Measurements from ENCODE around the gene KRTAP5-8.
"Not testable (repeated sequence)": the region's sequence is repeated elsewhere in the genome, so short reads cannot be mapped to it uniquely, and the experiment has no call there.

The KRTAP5-8 gene, protein sequence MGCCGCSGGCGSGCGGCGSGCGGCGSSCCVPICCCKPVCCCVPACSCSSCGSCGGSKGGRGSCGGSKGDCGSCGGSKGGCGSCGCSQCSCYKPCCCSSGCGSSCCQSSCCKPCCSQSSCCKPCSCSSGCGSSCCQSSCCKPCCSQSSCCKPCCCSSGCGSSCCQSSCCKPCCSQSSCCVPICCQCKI

DNA sequence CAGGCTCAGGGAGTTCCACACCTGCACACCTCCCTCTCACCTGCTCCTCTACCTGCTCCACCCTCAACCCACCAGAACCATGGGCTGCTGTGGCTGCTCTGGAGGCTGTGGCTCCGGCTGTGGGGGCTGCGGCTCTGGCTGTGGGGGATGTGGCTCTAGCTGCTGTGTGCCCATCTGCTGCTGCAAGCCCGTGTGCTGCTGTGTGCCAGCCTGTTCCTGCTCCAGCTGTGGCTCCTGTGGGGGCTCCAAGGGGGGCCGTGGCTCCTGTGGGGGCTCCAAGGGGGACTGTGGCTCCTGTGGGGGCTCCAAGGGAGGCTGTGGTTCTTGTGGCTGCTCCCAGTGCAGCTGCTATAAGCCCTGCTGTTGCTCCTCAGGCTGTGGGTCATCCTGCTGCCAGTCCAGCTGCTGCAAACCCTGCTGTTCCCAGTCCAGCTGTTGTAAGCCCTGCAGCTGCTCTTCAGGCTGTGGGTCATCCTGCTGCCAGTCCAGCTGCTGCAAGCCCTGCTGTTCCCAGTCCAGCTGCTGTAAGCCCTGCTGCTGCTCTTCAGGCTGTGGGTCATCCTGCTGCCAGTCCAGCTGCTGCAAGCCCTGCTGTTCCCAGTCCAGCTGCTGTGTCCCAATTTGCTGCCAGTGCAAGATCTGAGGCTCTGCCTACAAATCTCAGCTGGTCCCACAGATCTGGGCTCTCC lies at the start of gene KRTAP5-8:
TSS of gene KRTAP5-8 (plus strand) at position 49 of the 689 bp plus-strand sequence. CDS start at position 80, 31 bp downstream.
- not testable (repeated sequence) for DNase-seq

DNA sequence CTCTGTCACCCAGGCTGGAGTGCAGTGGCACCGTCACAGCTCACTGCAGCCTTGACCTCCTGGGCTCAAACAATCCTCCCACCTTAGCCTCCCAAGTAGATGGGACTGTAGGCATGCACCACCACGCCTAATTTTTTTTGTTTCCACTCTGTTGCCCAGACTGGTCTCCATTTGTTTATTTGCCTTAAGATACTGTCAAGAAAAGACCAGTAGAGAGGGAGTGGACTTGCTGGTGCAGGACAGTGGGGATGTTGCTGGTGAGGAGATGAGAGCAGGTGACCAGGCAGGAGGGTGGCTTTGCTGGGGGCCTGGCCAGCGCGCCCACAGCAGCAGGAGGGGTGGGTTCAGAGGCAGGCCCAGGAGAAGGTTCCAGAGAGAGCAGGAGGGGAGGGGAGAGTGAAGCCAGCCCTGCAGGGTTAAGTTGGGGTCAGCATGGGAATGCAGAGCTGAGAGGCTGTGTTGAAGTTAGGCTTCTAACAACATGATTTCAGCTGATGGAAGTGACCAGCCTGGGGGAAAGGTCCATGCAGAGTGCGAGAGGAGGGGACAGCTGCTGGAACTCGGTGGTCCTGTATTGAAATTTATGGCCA lies 49.0 kb upstream of the KRTAP5-8 start:
- DNase-seq, result no peak

DNA sequence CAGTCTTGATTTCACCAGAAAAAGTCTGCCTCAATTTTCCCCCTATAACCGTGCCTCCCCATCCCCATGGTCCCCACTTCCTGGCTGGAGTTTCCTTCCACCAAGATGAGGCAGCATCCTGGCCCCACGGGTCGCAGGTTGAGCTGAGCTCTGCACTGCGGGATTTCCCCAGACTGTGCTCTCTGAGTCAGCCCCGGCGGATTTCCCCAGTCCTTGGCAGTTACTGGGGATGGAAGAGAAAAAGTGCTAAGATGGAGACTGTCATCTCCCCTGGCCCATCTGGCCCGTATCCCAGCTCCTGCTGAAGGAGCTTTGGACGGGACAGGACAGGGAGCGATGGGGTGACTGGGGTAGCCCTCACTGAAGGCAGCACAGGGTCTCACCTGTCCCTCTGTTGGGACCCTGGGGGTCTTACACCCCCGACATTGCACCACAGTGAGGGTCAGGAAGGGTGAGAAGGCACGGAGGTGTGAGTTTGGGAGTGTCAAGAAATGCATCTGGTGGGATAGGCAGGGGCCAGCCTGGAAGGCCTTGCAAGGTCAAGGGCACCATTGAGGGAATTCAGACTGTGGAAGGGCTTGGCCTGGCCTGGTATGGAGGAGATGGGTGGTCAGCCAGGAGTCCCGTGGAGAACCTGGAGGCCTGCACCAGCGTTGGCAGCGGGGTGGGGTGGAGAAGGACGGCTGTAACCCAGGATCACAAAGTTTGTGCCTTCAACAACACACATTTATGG lies 48.3 kb upstream of the KRTAP5-8 start:
- no peak for DNase-seq

DNA sequence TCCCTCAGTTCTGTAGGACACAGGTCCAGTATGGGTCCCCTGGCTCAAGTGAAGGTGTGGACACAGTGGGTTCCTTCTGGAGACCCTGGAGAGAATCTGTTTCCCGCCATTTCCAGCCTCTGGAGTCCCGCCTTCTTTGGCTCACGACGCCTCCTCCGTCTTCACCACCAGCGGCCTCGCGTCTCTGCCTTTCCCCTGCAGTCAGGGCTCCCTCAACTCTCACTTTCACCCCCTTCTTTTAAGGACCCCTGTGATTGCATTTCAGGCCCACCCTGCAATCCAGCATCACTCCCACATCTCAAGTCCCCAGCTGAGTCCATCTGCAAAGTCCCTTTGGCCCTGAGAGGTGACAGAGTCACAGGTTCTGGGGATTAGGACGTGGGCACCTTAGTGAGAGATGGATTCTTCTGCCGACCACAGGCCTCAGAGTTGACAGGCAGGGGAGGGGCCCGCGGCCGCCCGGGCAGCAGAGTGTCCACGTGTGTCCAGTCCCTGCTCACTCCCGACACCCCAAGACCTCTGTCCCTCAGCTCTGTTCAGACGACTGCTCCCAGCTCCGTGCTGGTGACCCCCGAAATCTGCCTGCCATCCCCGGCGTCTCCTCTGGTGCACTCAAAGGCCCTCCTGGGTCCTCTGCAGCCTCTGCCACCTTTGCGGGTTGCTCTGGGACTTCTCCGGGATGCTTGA lies 47.6 kb upstream of the KRTAP5-8 start:
- DNase-seq, result no peak

DNA sequence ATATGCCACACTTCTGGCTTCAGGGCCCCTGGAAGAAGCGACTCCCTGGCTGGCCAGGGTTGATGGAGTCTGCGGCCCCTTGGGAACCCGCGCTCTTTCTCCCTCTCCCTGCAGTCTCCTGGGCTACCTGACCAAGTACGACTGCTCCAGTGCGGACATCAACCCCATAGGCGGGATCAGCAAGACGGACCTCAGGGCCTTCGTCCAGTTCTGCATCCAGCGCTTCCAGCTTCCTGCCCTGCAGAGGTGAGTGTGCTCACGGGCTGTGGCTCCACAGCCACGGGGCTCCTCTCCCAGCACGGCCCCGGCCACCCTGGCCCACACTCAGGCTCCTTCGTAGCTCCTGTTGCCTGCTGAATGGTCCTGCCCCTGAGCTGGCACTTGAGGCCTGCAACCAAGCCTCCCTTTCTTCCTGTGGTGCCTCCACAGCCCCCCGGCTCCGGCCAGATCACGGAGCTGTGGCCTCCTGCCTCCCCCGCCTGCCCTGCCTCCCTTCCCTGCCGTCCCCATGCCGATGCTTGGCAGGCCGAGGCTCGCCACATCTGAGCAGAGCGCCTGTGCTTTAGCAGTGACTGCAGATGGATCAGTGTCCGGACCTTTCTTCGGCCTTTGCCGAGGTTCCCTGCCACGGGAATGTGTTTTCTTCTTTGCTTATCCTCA lies 47.0 kb upstream of the KRTAP5-8 start:
- no peak for DNase-seq

DNA sequence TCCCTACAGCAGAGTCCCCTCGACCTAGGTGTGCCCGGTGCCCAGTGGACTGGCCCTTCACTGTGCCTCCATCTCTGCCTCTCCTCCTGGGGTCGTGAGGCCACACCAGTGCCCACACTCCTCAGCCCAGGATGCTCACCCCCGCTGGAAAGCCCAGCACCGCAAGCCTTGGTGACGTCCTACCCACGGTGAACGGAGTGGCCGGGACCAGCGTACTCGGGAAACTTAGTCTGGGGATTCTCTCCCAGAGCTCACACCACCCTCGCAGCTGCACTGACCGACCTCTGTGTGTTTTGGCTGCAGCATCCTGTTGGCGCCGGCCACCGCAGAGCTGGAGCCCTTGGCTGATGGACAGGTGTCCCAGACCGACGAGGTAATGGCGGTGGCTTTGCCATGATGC lies 46.3 kb upstream of the KRTAP5-8 start:
- DNase-seq, result no peak

DNA sequence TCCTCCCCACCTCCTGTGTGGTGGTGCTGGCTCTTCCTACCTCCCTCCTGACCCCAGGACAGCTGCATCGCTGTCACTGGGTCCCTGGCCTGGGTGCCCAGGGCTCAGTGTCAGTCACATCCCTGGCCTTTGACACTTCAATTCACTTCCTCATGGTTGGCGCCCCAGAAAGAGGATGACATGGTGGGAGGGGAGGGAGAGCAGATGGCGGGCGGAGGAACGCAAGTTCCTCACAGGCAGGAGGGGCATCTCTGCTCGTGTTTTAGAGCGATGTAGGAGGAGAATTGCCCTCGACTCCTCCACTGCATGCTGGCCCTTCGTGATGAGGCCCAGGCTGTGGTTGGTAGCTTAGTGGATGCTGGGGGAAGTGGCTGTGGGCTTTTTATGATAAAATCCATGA lies 45.9 kb upstream of the KRTAP5-8 start:
- no peak for DNase-seq

DNA sequence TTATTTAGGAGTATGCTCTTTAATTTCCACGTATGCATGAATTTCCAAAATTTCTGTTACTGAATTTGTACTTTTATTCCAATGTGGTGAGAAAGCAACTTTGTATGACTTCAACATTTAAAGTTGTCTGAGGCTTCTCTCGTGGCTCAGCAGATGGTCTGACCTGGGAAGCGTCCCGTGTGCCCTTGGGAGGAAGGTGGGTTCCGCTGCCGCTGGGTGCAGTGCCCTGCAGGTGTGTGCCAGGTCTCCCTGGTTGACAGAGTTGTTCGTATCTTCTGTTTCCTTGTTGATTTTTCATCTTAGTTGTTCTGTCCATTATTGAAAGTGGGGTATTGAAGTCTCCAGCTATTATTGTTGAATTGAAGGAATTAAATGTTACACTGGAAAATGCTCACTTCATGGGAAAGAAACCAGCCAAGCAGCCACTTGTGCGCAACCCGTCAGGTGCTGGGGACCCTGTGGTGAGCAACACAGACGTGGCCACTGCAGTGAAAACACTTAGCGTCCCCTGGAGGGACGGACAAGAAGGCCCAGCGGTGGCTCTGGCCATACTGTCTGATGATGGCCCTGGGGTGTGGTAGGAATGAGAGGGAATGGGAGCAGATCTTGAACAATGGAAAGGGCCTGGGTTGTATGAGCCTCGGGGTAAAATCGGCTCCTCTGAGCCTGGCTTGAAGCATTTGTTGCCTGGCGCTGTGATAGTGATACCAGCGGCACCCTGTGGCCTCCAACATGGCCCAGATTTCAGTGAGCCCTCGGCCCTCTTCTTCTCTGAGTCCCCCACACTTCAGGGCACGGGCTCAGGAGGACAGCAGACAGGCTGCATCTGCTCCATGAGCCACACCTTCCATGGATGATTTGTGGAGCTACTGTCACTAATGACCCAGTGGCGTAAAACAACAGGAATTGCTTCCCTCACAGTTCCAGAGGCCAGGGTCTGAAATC lies 42.3 kb upstream of the KRTAP5-8 start:
- DNase-seq, result no peak

DNA sequence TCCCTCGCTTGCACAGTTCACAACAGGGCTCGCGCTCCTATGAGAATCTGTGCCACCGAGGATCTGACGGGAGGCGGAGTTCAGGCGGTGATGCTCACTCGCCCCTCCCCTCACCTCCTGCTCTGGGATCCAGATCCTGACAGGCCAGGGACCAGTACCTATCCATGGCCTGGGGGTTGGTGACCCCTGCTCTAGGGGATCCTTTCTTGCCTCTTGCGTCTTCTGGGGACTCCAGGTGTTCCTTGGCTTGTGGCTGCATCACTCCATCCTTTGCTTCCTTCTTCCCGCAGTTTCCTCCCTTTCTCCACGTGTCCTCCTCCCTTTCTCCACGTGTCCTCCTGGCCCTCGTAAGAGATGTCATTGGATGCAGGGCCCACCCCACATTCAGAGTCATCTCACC lies 41.4 kb upstream of the KRTAP5-8 start:
- no peak for DNase-seq

DNA sequence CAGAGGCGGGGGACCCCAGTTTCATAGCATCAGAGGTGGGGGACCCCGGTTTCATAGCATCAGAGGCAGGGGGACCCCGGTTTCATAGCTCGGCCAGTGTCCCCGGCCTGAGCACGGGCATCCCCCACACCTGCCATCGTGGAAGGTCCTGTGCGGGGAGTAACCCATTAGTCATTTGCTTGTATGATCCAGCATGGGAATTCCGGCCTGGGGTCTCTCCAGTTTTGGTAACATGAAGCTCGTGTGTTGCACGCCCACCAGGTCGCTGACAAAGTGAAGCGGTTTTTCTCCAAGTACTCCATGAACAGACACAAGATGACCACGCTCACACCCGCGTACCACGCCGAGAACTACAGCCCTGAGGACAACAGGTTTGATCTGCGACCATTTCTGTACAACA lies 39.7 kb upstream of the KRTAP5-8 start:
- no peak for DNase-seq

DNA sequence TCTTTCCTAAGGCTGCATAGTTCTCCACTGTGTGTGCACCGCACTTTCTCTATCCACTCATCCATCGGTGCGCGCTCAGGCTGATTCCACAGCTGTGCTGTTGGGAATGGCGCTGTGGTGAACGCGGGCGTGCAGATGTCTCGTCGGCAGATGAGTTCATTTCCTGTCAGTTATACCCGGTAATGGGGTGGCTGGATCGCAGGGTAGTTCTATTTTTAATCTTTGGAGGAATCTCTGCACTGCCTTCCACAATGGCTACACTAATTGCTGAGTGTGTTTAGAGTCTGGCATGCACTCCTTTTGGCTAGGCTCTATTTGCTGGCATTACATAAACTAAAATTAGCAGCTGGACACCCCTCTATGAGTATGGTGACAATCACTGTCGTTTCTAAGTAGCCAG lies 38.7 kb upstream of the KRTAP5-8 start:
- DNase-seq, result no peak

DNA sequence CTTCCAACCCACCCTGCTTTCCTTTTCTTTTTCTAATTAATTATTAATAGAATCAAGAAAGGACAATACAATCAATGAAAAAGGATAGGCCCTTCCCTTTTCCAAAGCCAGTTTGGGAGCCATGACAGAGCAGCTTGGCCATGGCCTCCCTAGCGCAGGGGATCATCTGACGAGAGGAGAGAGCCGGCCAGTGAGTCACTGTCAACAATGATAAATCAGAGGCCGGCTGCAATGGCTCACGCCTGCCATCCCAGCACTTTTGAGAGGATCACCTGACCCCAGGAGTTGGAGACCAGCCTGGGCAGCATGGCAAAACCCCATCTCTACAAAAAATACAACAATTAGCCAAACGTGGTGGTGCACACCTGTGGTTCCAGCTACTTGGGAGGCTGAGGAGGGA lies 38.3 kb upstream of the KRTAP5-8 start:
- DNase-seq, result no peak

DNA sequence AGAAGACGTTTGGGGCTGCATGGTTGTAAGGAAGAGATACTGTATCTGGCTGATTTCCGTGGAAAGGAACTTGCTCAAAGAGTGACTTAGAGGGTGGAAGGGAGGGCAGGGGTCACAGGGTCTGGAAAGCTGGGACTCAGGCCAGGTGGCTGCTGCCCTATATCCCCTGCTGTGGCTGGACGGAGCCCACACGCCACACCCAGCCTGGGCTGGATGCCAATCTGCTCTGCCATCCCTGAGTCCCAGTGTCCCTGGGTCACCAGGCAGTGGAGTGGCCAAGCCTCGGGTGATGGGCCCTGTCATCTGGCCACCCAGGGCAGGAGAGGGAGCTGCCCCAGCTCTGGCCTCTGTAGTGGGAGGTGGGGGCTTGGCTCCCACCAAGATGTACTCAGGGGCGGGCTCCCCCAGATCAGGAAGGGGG lies 37.2 kb upstream of the KRTAP5-8 start:
- no peak for DNase-seq

DNA sequence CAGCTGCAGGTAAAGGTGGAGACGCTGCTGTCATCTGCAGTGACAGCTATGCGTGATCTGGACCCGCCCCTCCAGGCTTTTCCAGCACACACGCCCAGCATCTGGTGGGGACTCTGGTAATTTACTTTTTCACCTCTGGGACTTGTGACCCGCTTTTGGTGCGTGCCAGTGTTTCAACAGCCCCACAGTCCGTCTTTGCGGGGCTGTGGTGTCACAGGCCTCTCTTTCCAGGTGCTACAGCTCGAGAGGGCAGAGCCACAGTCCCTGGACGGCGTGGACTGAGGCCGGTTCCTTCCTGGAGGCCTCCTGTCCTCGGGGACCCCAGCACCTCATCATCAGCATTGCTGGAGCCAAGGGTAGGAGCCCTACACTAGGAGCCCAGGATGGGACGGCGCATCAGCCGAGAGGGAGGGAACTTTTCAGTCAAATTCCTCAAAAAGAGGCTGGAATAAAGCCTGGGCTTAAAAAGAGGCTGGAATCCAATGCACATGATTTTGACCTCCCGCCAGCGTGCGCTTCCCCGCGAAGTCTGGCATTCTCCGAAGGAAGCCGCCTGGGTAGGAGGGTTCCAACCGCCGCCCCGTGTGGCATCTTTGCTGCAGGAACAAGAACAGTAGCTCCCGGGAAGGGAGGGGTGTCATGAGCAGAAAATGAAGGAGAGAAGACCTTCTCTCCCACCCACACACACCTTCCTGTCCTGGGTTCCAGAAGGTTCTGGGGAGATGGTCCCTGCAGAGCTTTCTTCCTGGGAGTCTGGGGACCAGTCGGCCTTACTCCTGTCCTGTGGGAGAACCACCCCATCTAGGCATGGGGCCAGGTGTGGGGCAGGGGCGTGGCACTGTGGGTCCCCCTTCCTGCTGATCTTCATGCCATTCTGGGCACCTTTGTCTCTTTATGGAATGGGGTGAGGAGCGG lies 36.5 kb upstream of the KRTAP5-8 start:
- DNase-seq, result no peak

DNA sequence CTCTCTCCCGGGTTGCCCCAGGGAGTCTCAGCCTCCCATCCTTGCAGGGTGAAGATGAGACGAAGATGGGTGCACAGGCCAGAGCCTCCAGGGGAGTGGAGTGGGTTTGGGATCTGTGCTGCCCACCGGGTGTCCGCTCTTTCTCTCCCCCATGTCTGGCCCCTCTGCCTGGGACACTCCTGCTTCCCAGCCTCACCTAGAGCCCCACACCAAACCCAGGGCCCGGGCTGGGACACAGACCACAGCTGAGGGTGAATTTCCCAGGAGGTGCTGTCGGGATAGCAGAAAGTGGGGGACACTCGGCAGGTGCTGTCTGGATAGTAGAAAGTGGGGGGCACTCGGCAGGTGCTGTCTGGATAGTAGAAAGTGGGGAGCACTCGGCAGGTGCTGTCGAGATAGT lies 35.8 kb upstream of the KRTAP5-8 start:
- no peak for DNase-seq

DNA sequence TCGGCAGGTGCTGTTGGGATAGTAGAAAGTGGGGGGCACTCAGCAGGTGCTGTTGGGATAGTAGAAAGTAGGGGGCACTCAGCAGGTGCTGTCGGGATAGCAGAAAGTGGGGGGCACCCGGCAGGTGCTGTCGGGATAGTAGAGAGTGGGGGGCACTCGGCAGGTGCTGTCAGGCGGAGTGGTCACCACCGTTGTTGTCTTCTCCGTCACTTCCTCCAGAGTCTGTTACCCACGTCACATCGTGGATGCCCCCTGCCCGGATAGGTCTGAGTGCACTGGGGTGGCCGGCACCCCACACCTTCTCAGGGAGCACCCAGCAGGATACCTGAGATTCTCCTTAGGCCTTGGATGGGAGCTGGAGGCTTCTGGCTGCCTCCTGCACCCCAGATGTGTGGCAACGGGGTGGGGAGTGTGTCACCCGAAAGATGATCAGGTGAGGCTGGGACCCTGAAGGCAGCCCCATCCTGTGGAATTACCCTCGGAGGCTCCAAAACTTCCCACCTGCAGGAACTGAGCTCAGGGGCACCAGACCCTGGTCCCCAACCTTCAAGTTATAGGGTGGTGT lies 34.9 kb upstream of the KRTAP5-8 start:
- DNase-seq, result no peak

DNA sequence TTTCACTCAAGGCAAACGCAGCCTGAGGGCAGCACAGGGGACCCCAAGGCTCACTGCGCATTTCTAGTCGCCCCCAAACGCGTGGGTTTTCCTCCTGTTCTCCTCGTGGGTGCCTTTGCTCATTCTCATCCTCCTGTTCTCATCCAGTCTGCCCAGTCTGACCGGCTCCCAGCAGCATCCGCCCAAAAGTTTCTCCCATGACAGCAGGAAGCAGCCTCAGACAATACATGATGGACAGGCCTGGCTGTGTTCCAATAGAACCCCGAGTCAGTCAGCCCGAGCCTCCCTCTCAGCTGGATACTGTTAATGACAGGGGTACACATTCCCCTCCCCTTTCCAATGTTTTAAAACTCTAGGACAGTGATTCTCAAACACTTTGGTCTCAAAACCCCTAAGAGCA lies 33.3 kb upstream of the KRTAP5-8 start:
- DNase-seq, result no peak

DNA sequence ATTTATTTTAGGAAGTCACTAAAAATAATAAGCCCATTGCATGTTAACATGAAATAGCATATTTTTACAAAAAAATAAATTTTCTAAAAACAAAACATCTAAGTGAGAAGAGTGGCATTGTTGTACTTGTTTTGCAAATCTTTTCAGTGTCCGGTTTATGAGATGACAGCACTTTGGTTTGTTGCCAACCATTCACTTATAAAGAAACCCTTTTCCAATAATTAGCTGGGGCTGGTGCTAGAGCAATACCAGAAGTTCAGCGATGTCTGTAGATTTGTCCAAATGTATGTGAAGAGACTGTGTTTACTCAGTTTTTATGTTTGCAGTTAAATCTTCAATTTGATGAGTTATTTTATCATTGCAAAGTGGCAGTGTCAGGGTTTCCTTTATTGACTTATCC lies 32.8 kb upstream of the KRTAP5-8 start:
- DNase-seq, result no peak

DNA sequence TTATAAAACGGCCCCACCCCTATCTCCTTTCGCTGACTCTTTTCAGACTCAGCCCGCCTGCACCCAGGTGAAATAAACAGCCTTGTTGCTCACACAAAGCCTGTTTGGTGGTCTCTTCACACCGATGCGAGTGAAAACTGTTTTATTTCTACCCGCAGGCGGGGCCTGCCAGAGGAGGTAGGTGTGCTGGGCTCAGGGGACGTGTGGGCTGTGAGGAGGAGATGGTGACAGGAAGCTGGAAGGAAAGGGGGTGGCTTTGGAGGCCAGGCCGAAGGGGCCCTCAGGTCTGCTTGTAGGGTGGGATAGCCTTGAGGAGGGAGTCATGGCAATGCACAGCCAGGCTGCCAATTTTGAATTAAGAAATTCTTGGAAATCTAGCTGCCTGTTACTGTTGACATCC lies 32.0 kb upstream of the KRTAP5-8 start:
- no peak for DNase-seq

DNA sequence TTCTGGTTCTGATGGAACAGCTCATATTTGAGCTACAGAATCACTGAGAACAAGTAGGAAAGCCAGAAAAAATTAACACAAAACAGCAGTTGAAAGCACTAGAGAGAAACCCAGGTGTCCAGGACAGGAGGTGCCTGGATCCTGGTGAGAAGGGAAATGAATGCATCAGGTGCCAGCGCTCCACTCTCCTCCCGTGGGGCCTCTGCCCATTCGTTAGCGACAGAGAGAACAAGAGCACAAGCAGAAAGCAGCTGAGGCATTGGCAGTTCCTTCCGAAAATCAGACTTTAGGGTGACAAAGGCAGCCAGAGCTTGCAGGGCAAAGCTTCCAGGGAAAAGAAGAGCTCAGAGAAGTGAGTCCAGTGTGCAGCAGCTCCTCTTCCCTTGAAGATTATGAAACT lies 30.7 kb upstream of the KRTAP5-8 start:
- DNase-seq, result no peak
